K562 (cell line): Measurements from ENCODE around the gene MTMR12.

ENCODE experiments used
- CREM ChIP-seq: IDR thresholded peaks from 2 replicates; pipeline ENCODE4 v1.6.1; 2014; ENCODE audit warnings: antibody characterized with exemption, low read depth
- ELF4 ChIP-seq: fragments of 450-650 bp; formaldehyde crosslinking; IDR thresholded peaks from 2 replicates; pipeline ENCODE4 v1.4.0; 2022; ENCODE audit warnings: missing genetic modification characterization
- FOXA1 ChIP-seq: fragments of 450-650 bp; IDR thresholded peaks from 2 replicates; pipeline ENCODE4 v1.6.1; 2016; ENCODE audit warnings: mild to moderate bottlenecking, borderline replicate concordance
- HLTF ChIP-seq: fragments of 450-650 bp; IDR thresholded peaks from 2 replicates; pipeline ENCODE4 v1.6.1; 2016
- POLR2B ChIP-seq: fragments of 450-650 bp; IDR thresholded peaks from 2 replicates; pipeline ENCODE4 v1.6.1; 2018; ENCODE audit warnings: low read depth; ENCODE audit not compliant: partially characterized antibody
- ZNF175 ChIP-seq: fragments of 200-800 bp; sonication (Bioruptor generic); IDR thresholded peaks from 2 replicates; pipeline ENCODE4 v1.6.1; 2016; ENCODE audit warnings: low read depth, mild to moderate bottlenecking, missing genetic modification characterization, missing compliant biosample characterization
- TF ChIP-seq, protein P1 (sequence below), 3 experiments: IDR thresholded peaks in 2 of 3; conservative IDR thresholded peaks in 1 of 3; 2 replicates each; pipeline ENCODE4 v1.5.1; 2011 to 2012; ENCODE audit warnings: low read length in 3 of 3, mild to moderate bottlenecking in 3 of 3, control low read depth in 2 of 3, improper control_type of control experiment in 1 of 3, inconsistent platforms in 1 of 3, low read depth in 1 of 3, mixed read lengths in 1 of 3, moderate library complexity in 1 of 3; ENCODE audit not compliant: insufficient read depth in 2 of 3

DNA sequence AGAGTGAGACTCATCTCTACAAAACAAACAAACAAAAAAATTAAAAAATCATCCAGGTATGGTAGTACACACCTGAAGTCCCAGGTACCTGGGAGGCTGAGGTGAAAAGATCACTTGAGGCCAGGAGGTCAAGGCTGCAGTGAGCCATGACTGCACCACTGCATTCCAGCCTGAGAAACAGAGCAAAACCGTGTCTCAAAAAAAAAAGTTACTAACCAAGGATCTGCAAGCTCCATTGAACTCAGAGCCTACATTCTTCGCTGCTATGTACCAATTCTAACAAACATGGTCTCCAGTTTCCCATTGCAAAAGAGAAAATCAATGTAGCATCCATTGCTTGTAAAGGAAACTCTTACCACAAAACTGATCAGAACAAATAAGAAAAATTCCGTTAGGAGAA, 33.5 kb downstream of the MTMR12 start:
- TF ChIP-seq FOXA1 (no peak), POLR2B (no peak), CREM (no peak), HLTF (no peak), ELF4 (no peak), ZNF175 (CRISPR knock-in tag) (no peak)
- TF ChIP-seq, protein P1, sequence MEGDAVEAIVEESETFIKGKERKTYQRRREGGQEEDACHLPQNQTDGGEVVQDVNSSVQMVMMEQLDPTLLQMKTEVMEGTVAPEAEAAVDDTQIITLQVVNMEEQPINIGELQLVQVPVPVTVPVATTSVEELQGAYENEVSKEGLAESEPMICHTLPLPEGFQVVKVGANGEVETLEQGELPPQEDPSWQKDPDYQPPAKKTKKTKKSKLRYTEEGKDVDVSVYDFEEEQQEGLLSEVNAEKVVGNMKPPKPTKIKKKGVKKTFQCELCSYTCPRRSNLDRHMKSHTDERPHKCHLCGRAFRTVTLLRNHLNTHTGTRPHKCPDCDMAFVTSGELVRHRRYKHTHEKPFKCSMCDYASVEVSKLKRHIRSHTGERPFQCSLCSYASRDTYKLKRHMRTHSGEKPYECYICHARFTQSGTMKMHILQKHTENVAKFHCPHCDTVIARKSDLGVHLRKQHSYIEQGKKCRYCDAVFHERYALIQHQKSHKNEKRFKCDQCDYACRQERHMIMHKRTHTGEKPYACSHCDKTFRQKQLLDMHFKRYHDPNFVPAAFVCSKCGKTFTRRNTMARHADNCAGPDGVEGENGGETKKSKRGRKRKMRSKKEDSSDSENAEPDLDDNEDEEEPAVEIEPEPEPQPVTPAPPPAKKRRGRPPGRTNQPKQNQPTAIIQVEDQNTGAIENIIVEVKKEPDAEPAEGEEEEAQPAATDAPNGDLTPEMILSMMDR (IDR thresholded peaks at IDR 0.05 in 2 of 3, conservative IDR thresholded peaks at IDR 0.05 in 1 of 3; ENCODE audit: insufficient read depth in 2 of 3, low read depth in 1 of 3, low read length in 3 of 3) = no peak
